Kidney (tissue), 14 donors: ENCODE results near the gene C19orf12. TPM values are rescaled to one million over a fixed set of nuclear protein-coding genes. Genes with fewer than 3 reads are reported as not detected.
A peak's percentile ranks its signal among the peaks of the same experiment; 100 is the strongest.
"Not testable (repeated sequence)": the region's sequence is repeated elsewhere in the genome, so short reads cannot be mapped to it uniquely, and the experiment has no call there.

Experiments used
- DNase-seq, 5 donors: peaks; one replicate each; pipeline ENCODE4 v3.0.0-alpha.2; 2013 to 2020
- FAIRE-seq: peaks from 2 replicates; lab custom pipeline; 2012; peaks lifted over from hg19 to GRCh38; lab: Jason Lieb, UNC
- H3K27ac ChIP-seq, 2 donors: one replicate each; pipeline ENCODE4 v1.7.0; 2013; ENCODE audit warnings: low read depth in 2 of 2, low read length in 2 of 2, inconsistent platforms in 1 of 2
- H3K27me3 ChIP-seq: one replicate; pipeline ENCODE4 v1.7.1; 2013; ENCODE audit warnings: low read length, inconsistent platforms; ENCODE audit not compliant: control insufficient read depth, insufficient read depth
- H3K36me3 ChIP-seq, 3 donors: one replicate each; pipeline versions ENCODE4 v1.7.0 to v1.7.1; 2013; ENCODE audit warnings: low read length in 3 of 3, control low read depth in 1 of 3, inconsistent platforms in 1 of 3; ENCODE audit not compliant: insufficient read depth in 3 of 3, control insufficient read depth in 2 of 3
- H3K4me1 ChIP-seq, 3 donors: one replicate each; pipeline versions ENCODE4 v1.7.0 to v1.7.1; 2013; ENCODE audit warnings: low read length in 3 of 3, inconsistent platforms in 1 of 3, low read depth in 1 of 3; ENCODE audit not compliant: control insufficient read depth in 2 of 3, insufficient read depth in 2 of 3
- H3K4me3 ChIP-seq, 3 donors: one replicate each; pipeline versions ENCODE4 v1.7.0 to v1.8.1; 2013; ENCODE audit warnings: low read length in 3 of 3, control low read depth in 1 of 3, inconsistent platforms in 1 of 3
- H3K9ac ChIP-seq, 3 donors: one replicate each; pipeline versions ENCODE4 v1.7.0 to v1.7.1; 2013; ENCODE audit warnings: low read length in 3 of 3, control low read depth in 1 of 3, inconsistent platforms in 1 of 3
- H3K9me3 ChIP-seq, 3 donors: one replicate each; pipeline versions ENCODE4 v1.7.0 to v1.7.1; 2013; ENCODE audit warnings: low read length in 3 of 3, control low read depth in 1 of 3, inconsistent platforms in 1 of 3; ENCODE audit not compliant: control insufficient read depth in 2 of 3, insufficient read depth in 1 of 3
- intact Hi-C: fragments of 100-400 bp; cut with DNase I; formaldehyde crosslinking; loops from one replicate; pipeline ENCODE4 v1.11.1; 2022
- polyA plus RNA-seq: library from polyadenylated mRNA; stranded (reverse); fragments of 350-450 nt; fragmentation: Illumina TruSeq; extraction: RNeasy Lipid Tissue Mini Kit (QIAGEN cat#74804); gene quantifications from one replicate; pipeline ENCODE4 v1.2.3, GENCODE V29; 2014; ENCODE audit warnings: low read depth, low replicate concordance; ENCODE audit not compliant: insufficient read depth
- total RNA-seq: library from RNA; stranded (reverse); fragmentation: NEBNext Ultra II Directional; extraction: Animal tissue kit (Norgen Biotek cat#: 25700); gene quantifications from one replicate; pipeline ENCODE4 v1.2.1, GENCODE V29; 2021
- TF ChIP-seq, protein P1 (sequence below): IDR thresholded peaks from 3 replicates; pipeline ENCODE4 v1.5.1; 2012; ENCODE audit warnings: mild to moderate bottlenecking, moderate library complexity, borderline replicate concordance; ENCODE audit not compliant: insufficient read depth; ENCODE audit errors: extremely low read depth
- donor health status: control.
- donor health status: control.
- donor health status: control.
- donor health status: control.
- donor health status: control.
- donor health status: DM: yes; HTN: yes; CAD: no.
- donor health status: Normal renal cell carcinoma (clear cell type).

Gene C19orf12
- total and polyA plus RNA-seq, 2 donors from 2014 or later: 21.2 to 27.1 TPM

DNA sequence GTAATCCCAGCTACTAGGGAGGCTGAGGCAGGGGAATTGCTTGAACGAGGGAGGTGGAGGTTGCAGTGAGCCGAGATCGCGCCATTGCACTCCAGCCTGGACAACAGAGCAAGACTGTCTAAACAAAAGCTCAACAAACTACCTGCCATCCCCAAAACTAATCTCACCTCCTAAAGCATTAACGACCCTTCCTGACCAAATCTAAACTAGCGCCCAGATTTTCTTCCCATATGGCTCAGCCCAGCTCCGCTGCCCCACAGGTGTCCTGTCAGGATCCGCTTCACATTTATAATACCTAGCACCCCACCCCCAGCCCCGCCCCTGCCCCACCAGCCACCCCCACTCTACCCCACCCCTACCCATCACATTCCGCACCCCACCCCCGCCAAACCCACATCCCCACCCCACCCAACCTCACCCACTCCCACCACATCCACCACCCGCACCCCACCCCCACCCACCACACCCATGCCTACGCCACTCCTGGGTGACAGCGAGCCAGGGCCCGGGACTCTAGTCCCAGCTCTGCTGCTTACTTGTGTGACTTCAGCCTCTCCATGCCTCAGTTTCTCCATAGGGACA, 599 bp downstream of the C19orf12 start:
- H3K27ac ChIP-seq: peak overlapping the region; percentile 92 to 94
- TF ChIP-seq, protein P1, sequence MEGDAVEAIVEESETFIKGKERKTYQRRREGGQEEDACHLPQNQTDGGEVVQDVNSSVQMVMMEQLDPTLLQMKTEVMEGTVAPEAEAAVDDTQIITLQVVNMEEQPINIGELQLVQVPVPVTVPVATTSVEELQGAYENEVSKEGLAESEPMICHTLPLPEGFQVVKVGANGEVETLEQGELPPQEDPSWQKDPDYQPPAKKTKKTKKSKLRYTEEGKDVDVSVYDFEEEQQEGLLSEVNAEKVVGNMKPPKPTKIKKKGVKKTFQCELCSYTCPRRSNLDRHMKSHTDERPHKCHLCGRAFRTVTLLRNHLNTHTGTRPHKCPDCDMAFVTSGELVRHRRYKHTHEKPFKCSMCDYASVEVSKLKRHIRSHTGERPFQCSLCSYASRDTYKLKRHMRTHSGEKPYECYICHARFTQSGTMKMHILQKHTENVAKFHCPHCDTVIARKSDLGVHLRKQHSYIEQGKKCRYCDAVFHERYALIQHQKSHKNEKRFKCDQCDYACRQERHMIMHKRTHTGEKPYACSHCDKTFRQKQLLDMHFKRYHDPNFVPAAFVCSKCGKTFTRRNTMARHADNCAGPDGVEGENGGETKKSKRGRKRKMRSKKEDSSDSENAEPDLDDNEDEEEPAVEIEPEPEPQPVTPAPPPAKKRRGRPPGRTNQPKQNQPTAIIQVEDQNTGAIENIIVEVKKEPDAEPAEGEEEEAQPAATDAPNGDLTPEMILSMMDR: no peak
- DNase-seq: no peak
- FAIRE-seq: no peak
- no peaks in the 10 kb centered on the region for H3K27me3 ChIP-seq
- H3K4me3 ChIP-seq: peak overlapping the region; percentile 66 to 75 (median 71)
- peaks cover 0 to 30% (median 16%) of the 10 kb centered on the region in 3 donors for H3K4me1 ChIP-seq
- peak overlapping the region in 1 of 3 donors; percentile 97 for H3K9ac ChIP-seq
- no peaks in the 10 kb centered on the region for H3K9me3 ChIP-seq
- no peaks in the 10 kb centered on the region for H3K36me3 ChIP-seq
- intact Hi-C loops: loop anchor here (10.0 kb wide), 1 partner anchor 100 kb away; no protein-coding TSS in a partner anchor

DNA sequence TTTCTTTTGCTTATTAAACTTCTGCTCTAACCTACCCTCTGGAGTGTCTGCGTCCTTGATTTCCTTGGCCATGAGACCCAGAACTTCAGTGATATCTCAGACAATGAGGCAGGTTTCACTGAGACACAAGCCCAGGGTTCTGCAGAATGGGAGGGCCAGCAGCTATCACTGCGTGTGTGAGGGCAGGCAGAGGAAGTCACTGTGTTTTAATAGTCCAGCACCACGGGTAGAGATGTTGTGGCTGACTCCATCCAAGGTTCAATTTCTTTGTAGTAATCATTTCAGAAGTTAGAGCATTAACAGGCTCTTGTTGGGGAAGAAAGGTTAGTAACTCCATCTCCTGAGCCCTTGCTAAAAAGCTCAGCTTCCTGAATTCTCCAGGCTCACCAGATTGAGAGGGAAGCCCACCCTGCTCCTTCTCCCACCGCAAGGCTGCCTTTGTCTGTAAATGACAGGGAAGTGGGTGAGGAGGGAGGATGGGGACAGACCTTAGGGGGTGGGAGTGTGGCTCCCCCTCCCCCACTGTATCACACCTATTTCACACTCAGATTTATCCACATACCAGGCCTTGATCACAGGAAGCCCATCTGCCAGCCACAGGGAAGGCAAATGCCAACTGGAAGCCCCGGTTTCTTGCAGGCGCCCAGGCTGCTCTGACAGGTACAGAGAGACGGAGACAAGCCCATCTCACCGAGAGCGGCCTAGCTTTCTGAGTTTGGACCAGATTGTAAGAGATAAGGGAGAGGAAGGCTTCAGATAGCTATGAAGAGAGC, 2.1 kb downstream of the C19orf12 start:
- intact Hi-C loops: loop anchor here (10.0 kb wide), 1 partner anchor 98 kb away; no protein-coding TSS in a partner anchor
- H3K27ac ChIP-seq: no peak overlapping the region
- no peaks in the 10 kb centered on the region for H3K9me3 ChIP-seq
- peak overlapping the region in 1 of 3 donors; percentile 29 for H3K9ac ChIP-seq
- no peak for FAIRE-seq
- peak overlapping the region in 1 of 3 donors; percentile 61 for H3K4me3 ChIP-seq
- H3K36me3 ChIP-seq: no peaks in the 10 kb centered on the region
- DNase-seq: peak in 1 of 5 donors; percentile 26
- no peaks in the 10 kb centered on the region for H3K27me3 ChIP-seq
- peaks cover 0 to 30% (median 19%) of the 10 kb centered on the region in 3 donors for H3K4me1 ChIP-seq
- TF ChIP-seq, protein P1: no peak

DNA sequence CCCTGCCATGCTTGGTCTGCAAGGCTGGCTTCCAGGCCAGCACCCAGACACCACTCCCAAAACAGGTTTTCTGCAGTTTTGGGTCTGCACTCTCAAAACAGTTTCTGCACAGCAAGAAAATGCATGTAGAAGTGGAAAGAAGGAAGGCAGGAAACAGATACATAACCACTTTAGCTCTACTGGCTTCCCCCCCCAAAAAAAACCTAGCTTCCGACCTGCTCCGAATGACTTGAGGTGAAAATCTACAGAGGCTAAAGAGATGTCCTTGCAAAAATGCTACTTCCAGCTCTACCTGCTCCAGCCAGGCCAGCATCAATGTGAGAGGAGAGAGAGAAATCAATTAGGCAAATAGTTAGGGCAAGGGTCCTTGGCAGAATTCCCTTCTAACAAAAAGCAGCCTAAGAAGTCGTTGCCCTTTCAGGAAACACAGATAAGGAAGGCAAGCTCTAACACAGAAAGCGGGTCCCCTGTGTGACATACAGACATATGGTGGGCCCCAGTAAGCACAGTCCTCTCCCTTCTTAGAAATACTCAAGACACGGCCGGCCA, 3.4 kb downstream of the C19orf12 start:
- DNase-seq (peak in 1 of 5 donors; percentile 28), FAIRE-seq (no peak)
- Histone ChIP-seq H3K27me3 (no peaks in the 10 kb centered on the region), H3K9me3 (no peaks in the 10 kb centered on the region), H3K27ac (no peak overlapping the region), H3K4me1 (peaks cover 0 to 30% (median 19%) of the 10 kb centered on the region in 3 donors), H3K9ac (no peak overlapping the region), H3K36me3 (peaks cover 0 to 2% (median under 1%) of the 10 kb centered on the region in 3 donors), H3K4me3 (no peak overlapping the region)
- TF ChIP-seq, protein P1: no peak
- intact Hi-C loops: loop anchor here (10.0 kb wide), 1 partner anchor 97 kb away; no protein-coding TSS in a partner anchor

DNA sequence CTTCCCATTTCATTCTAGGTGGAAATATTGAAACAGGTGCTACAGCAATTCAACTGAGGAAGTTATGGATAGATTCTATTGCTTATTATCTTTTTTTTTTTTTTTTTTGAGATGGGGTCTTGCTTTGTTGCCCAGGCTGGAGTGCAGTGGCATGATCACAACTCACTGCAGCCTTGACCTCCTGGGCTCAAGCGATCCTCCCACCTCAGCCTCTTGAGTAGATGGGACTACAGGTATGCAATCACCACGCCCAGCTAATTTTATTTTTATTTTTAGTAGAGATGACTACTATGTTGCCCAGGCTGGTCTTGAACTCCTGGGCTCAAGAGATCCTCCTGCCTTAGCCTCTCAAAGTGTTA, 5.6 kb downstream of the C19orf12 start:
- FAIRE-seq, H3K9me3 ChIP-seq, DNase-seq, H3K27me3 ChIP-seq, intact Hi-C loops, H3K36me3 ChIP-seq, H3K4me3 ChIP-seq: not testable (repeated sequence)
- Histone ChIP-seq H3K9ac (peak overlapping the region in 1 of 3 donors; percentile 34), H3K27ac (peak overlapping the region; percentile 18 to 83), H3K4me1 (peaks cover 0 to 19% (median 14%) of the 10 kb centered on the region in 3 donors)
